Gastroesophageal sphincter (tissue), 4 donors: ENCODE results near the gene KRT35. TPM values are rescaled to one million over a fixed set of nuclear protein-coding genes. Genes with fewer than 3 reads are reported as not detected.

Source experiments
- ATAC-seq: fragments of 150-250 bp; one replicate; pipeline ENCODE4 v1.9.1; 2016; ENCODE audit warnings: mild to moderate bottlenecking, moderate library complexity
- H3K27ac ChIP-seq, 4 donors: fragments of 200-600 bp; sonication (generic) in 3 of 4; 1 replicate in 3 of 4; 2 replicates in 1 of 4; pipeline ENCODE4 v1.5.1; 2016 to 2019
- H3K27me3 ChIP-seq: fragments of 200-600 bp; sonication (generic); one replicate; pipeline ENCODE4 v1.5.1; 2019
- H3K36me3 ChIP-seq, 2 donors: fragments of 200-600 bp; sonication (generic); one replicate each; pipeline ENCODE4 v1.5.1; 2019; ENCODE audit warnings: control low read depth in 1 of 2
- H3K4me1 ChIP-seq, 3 donors: fragments of 200-600 bp; sonication (generic); 1 replicate in 2 of 3; 2 replicates in 1 of 3; pipeline ENCODE4 v1.5.1; 2016 to 2019; ENCODE audit warnings: control low read depth in 2 of 3
- H3K4me3 ChIP-seq, 2 donors: fragments of 200-600 bp; sonication (generic); one replicate each; pipeline ENCODE4 v1.5.1; 2019; ENCODE audit warnings: mild to moderate bottlenecking in 1 of 2, moderate library complexity in 1 of 2
- H3K9me3 ChIP-seq, 3 donors: fragments of 200-600 bp; sonication (generic); one replicate each; pipeline ENCODE4 v1.5.1; 2017 to 2019; ENCODE audit warnings: control low read depth in 2 of 3
- EP300 ChIP-seq: sonication (generic); formaldehyde crosslinking; IDR thresholded peaks from one replicate; pipeline ENCODE4 v1.6.1; 2017; ENCODE audit warnings: antibody characterized with exemption, mild to moderate bottlenecking
- POLR2A ChIP-seq, 2 donors: fragments of 450-650 bp; IDR thresholded peaks; one replicate each; pipeline ENCODE4 v1.6.1; 2017; ENCODE audit warnings: antibody characterized with exemption in 2 of 2, mild to moderate bottlenecking in 2 of 2, moderate library complexity in 1 of 2
- POLR2AphosphoS5 ChIP-seq: sonication (generic); formaldehyde crosslinking; IDR thresholded peaks from one replicate; pipeline ENCODE4 v1.6.1; 2017; ENCODE audit warnings: antibody characterized with exemption
- WGBS, 2 donors: methylation state at CpG; one replicate each; pipeline ENCODE4 v1.1.5; 2018; ENCODE audit warnings: low coverage in 1 of 2; 5-methylcytosine and 5-hydroxymethylcytosine counted together
- total RNA-seq, 4 donors: library from RNA; depleted of rRNA; stranded (reverse); fragments of >200 nt; gene quantifications; one replicate each; pipeline ENCODE4 v1.1.0, GENCODE V29; 2016
- TF ChIP-seq, protein P1 (sequence below), 4 experiments: fragments of 200-600 bp in 2 of 4; fragments of 450-650 bp in 2 of 4; sonication (generic) in 1 of 4; IDR thresholded peaks; one replicate each; pipeline ENCODE4 v1.5.1; 2017 to 2019; ENCODE audit warnings: antibody characterized with exemption in 4 of 4, mild to moderate bottlenecking in 2 of 4, moderate library complexity in 2 of 4

The KRT35 gene
- total RNA-seq, 4 donors from 2014 or later = not detected

DNA sequence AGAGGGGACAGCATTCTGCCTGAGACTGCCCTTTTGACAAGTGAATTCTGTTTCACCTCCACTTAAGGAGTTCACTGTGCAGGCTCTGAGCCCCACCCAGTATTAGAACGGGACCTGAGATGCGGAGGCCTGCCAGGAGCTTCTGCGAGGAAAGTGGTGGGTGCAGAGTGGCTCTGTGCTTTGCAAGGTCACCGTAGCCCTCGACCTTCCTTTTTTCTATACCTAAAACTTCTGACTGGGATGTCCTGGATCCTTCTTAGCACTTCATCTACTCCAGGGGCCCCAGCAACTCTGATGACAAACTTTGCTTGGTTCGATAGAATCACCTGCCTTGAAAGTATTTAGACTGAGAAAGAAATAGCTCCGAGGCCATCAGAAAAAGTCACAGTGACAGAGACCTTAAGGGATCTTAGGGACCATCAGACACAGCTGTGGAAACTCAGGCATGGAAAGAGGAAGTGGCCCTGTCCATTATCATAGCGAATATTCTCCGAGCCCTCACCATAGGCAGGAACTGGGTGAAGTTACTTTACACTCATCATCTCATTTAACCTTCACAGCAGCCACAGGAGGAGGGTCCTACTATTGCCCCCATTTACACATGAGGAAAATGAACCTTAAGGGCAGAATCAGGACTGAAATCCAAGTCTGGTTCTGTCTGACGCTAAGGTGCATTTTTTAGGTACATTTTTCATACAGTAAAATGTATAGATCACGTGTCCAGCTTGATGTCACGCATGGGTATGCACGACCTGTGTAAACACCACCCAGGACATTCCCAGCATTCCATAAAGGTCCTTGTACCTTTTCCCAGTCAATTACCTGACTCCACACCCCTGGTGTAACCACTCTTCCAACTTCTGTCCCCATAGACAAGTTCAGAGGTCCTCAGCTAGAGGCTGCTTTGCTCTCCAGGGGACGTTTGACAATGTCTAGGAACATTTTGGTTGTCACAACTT, 25.1 kb upstream of the KRT35 start:
- ATAC-seq = no peak
- H3K36me3 ChIP-seq = no peaks in the 10 kb centered on the region
- peaks cover 0 to 8% (median 0%) of the 10 kb centered on the region in 3 donors for H3K4me1 ChIP-seq
- TF ChIP-seq EP300 (no peak), POLR2AphosphoS5 (no peak), POLR2A (IDR thresholded peaks at IDR 0.05) (no peak)
- TF ChIP-seq, protein P1, sequence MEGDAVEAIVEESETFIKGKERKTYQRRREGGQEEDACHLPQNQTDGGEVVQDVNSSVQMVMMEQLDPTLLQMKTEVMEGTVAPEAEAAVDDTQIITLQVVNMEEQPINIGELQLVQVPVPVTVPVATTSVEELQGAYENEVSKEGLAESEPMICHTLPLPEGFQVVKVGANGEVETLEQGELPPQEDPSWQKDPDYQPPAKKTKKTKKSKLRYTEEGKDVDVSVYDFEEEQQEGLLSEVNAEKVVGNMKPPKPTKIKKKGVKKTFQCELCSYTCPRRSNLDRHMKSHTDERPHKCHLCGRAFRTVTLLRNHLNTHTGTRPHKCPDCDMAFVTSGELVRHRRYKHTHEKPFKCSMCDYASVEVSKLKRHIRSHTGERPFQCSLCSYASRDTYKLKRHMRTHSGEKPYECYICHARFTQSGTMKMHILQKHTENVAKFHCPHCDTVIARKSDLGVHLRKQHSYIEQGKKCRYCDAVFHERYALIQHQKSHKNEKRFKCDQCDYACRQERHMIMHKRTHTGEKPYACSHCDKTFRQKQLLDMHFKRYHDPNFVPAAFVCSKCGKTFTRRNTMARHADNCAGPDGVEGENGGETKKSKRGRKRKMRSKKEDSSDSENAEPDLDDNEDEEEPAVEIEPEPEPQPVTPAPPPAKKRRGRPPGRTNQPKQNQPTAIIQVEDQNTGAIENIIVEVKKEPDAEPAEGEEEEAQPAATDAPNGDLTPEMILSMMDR (IDR thresholded peaks at IDR 0.05) = no peak
- no peak overlapping the region for H3K27ac ChIP-seq
- no peaks in the 10 kb centered on the region for H3K9me3 ChIP-seq
- no peaks in the 10 kb centered on the region for H3K27me3 ChIP-seq
- 97% methylated on average over 5 to 6 of the region's 14 CpGs for WGBS, 2 donors
- no peak overlapping the region for H3K4me3 ChIP-seq

DNA sequence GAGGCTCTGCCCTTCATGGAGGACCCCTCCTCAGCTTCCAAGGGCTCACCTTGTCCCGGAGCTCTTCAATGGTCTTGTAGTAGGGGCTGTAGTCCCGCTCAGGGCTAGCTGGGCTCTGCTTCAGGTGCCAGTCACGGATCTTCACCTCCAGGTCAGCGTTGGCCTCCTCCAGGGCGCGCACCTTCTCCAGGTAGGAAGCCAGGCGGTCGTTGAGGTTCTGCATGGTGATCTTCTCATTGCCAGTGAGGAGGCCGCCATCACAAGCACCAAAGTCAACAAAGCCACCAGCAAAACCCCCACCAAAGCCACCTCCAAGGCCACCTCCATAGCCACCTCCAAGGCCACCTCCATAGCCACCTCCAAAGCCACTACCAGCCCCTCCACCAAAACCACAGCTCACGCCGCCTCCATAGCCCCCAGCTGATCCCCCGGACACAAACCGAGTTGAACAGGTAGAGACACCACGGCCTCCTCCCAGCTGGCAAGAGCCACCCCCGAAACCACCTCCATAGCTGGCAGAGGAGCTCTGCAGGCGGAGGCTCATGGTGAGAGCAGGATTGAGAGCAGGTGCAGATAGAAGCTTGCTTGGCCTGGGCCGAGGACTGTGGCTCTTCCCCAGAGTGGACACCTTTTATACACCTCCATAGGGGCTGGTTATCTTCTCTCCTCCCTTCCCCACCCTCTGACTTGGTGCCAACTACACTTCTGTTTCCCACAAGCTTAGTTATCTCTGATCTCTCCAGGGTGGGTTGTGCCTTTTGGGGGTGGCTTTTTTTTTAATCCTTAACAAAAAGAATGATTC, 24.3 kb upstream of the KRT35 start, which contains the start of gene KRT13:
TSS of gene KRT13 (minus strand) at position 606 of the 802 bp plus-strand sequence. CDS start at position 544, 62 bp downstream.
- Histone ChIP-seq H3K27me3 (no peaks in the 10 kb centered on the region), H3K9me3 (no peaks in the 10 kb centered on the region), H3K36me3 (no peaks in the 10 kb centered on the region), H3K27ac (no peak within 1 kb of the TSS), H3K4me3 (no peak within 1 kb of the TSS), H3K4me1 (peaks cover 0 to 8% (median 0%) of the 10 kb centered on the region in 3 donors)
- no peak for ATAC-seq
- 100% methylated on average over 2 of the region's 17 CpGs; no CpG with 5 or more reads in 1 of the 2 donors for WGBS, 2 donors
- TF ChIP-seq, protein P1 (IDR thresholded peaks at IDR 0.05) = no peak
- TF ChIP-seq POLR2A (IDR thresholded peaks at IDR 0.05) (no peak), EP300 (no peak), POLR2AphosphoS5 (no peak)

DNA sequence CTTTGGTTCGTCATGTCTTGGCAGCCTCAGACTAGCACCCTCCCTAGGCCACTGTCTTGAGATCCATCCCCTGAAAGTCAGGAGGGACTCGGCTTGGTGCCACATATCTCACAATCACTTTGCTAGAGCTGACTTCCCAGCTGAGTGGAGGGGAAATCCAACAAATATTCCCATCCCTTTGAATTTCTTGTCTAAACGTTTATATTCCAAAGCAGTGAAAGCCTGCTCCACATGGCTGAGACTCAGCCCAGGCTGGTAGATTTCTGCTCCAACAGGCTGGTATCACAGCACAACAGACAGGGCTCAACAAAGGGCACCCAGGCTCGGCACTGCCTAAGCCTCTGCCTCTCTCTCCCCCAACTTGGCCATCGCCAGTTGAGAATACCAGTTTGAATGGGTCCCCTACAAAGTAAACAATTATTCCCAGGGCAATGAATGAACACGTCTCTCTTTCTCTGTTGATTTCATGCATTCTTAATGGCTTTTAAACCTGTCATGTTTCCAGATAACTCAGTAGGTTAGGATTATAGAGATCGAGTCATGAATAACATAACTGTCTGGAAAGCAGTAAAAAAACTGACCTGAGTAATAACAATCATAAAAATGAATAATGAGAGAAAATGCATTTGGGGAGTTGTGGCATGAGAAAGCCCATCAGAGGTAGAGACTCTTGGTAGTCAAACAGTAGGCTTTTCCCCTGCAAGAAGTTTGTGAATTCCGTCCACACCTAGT, 23.5 kb upstream of the KRT35 start:
- H3K9me3 ChIP-seq = no peaks in the 10 kb centered on the region
- ATAC-seq = no peak
- peaks cover 0 to 8% (median 0%) of the 10 kb centered on the region in 3 donors for H3K4me1 ChIP-seq
- TF ChIP-seq, protein P1 (IDR thresholded peaks at IDR 0.05) = no peak
- no peak for TF ChIP-seq EP300
- WGBS, 2 donors = 27 to 32% methylated on average over 4 to 6 of the region's 8 CpGs
- no peaks in the 10 kb centered on the region for H3K27me3 ChIP-seq
- H3K27ac ChIP-seq = no peak overlapping the region
- no peaks in the 10 kb centered on the region for H3K36me3 ChIP-seq
- no peak overlapping the region for H3K4me3 ChIP-seq

DNA sequence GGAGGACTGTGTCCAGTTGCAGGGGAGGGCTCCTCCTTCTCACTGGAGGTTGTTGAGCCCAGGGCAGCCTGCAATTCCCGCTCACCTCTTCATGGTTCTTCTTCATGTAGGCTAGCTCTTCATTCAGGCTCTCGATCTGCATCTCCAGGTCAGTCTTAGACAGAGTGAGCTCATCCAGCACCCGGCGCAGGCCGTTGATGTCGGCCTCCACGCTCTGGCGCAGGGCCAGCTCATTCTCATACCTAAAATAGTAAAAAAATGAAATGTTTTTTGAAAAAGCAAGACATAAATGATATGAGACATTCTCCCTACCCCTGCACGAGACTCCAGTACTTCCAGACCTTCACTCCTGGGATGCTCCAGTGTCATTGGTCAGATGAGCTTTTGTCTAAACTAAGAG, 22.3 kb upstream of the KRT35 start:
- Histone ChIP-seq H3K27me3 (no peaks in the 10 kb centered on the region), H3K36me3 (no peaks in the 10 kb centered on the region), H3K9me3 (no peaks in the 10 kb centered on the region), H3K4me1 (peaks cover 0 to 8% (median 0%) of the 10 kb centered on the region in 3 donors), H3K27ac (no peak overlapping the region), H3K4me3 (no peak overlapping the region)
- TF ChIP-seq, protein P1 (IDR thresholded peaks at IDR 0.05) = no peak
- TF ChIP-seq EP300 = no peak
- TF ChIP-seq POLR2A (IDR thresholded peaks at IDR 0.05) = no peak
- TF ChIP-seq POLR2AphosphoS5 = no peak
- 55% methylated on average over 4 of the region's 9 CpGs; no CpG with 5 or more reads in 1 of the 2 donors for WGBS, 2 donors
- ATAC-seq = no peak
